ENCODE data around the gene STEAP4. TPM values are rescaled to one million over a fixed set of nuclear protein-coding genes. Genes with fewer than 3 reads are reported as not detected.

STEAP4 gene
- total RNA-seq, 1 experiment from 2014 or later = not detected

- intact Hi-C loops (cut with micrococcal nuclease) = no loop called here
- no peaks in the 10 kb centered on the region for H3K36me3 Mint-ChIP-seq (ENCODE audit: insufficient read depth, unreplicated experiment)
- no peak for TF ChIP-seq CTCF (IDR thresholded peaks at IDR 0.05; ENCODE audit: unreplicated experiment)
- no peak overlapping the region for H3K4me3 Mint-ChIP-seq (ENCODE audit: unreplicated experiment)
- H3K4me1 Mint-ChIP-seq (ENCODE audit: insufficient read depth, unreplicated experiment) = no peaks in the 10 kb centered on the region
- ChIA-PET POLR2A (interaction anchor here (0.6 to 0.9 kb wide), 2 partner anchors 9 to 25 kb away, joined by 3 to 4 read pairs; no protein-coding TSS in a partner anchor), CTCF (interaction anchor here (1.5 kb wide), 2 partner anchors 12 to 87 kb away, joined by 3 read pairs; no protein-coding TSS in a partner anchor)
- H3K27me3 Mint-ChIP-seq (ENCODE audit: insufficient read depth, unreplicated experiment) = no peaks in the 10 kb centered on the region
- H3K27ac Mint-ChIP-seq (ENCODE audit: low read depth, unreplicated experiment) = no peak overlapping the region
- no peaks in the 10 kb centered on the region for H3K9me3 Mint-ChIP-seq (ENCODE audit: unreplicated experiment)
- BruUV-seq (replicated peaks) = no TSS peak
- DNase-seq (ENCODE audit: unreplicated experiment) = no peak
These were observed 23.1 kb upstream of the STEAP4 start for GRCh38 chr7:88329532-88330463.

GRCh38 chr7:88328787-88329186 lies 22.1 kb upstream of the STEAP4 start:
- intact Hi-C loops (cut with micrococcal nuclease) = no loop called here
- Mint-ChIP-seq H3K27me3 (ENCODE audit: insufficient read depth, unreplicated experiment) (no peaks in the 10 kb centered on the region), H3K9me3 (ENCODE audit: unreplicated experiment) (no peaks in the 10 kb centered on the region), H3K36me3 (ENCODE audit: insufficient read depth, unreplicated experiment) (no peaks in the 10 kb centered on the region), H3K4me3 (ENCODE audit: unreplicated experiment) (no peak overlapping the region), H3K27ac (ENCODE audit: low read depth, unreplicated experiment) (no peak overlapping the region), H3K4me1 (ENCODE audit: insufficient read depth, unreplicated experiment) (no peaks in the 10 kb centered on the region)
- DNase-seq (ENCODE audit: unreplicated experiment) = no peak
- CTCF ChIA-PET = no interaction called here
- POLR2A ChIA-PET = no interaction called here
- BruUV-seq (replicated peaks) = no TSS peak
- no peak for TF ChIP-seq CTCF (IDR thresholded peaks at IDR 0.05; ENCODE audit: unreplicated experiment)

- H3K27me3 Mint-ChIP-seq (ENCODE audit: insufficient read depth, unreplicated experiment) = no peaks in the 10 kb centered on the region
- DNase-seq (ENCODE audit: unreplicated experiment) = no peak
- CTCF ChIA-PET = no interaction called here
- H3K36me3 Mint-ChIP-seq (ENCODE audit: insufficient read depth, unreplicated experiment) = no peaks in the 10 kb centered on the region
- no peaks in the 10 kb centered on the region for H3K4me1 Mint-ChIP-seq (ENCODE audit: insufficient read depth, unreplicated experiment)
- no peak for TF ChIP-seq CTCF (IDR thresholded peaks at IDR 0.05; ENCODE audit: unreplicated experiment)
- no peak overlapping the region for H3K27ac Mint-ChIP-seq (ENCODE audit: low read depth, unreplicated experiment)
- no peaks in the 10 kb centered on the region for H3K9me3 Mint-ChIP-seq (ENCODE audit: unreplicated experiment)
- POLR2A ChIA-PET = no interaction called here
- BruUV-seq (replicated peaks) = no TSS peak
- intact Hi-C loops (cut with micrococcal nuclease) = no loop called here
- H3K4me3 Mint-ChIP-seq (ENCODE audit: unreplicated experiment) = no peak overlapping the region
These were observed 18.0 kb upstream of the STEAP4 start for GRCh38 chr7:88324699-88325098.

GRCh38 chr7:88322151-88322550 lies 15.5 kb upstream of the STEAP4 start:
- no peak for TF ChIP-seq CTCF (IDR thresholded peaks at IDR 0.05; ENCODE audit: unreplicated experiment)
- no peak for DNase-seq (ENCODE audit: unreplicated experiment)
- H3K27me3 Mint-ChIP-seq (ENCODE audit: insufficient read depth, unreplicated experiment) = no peaks in the 10 kb centered on the region
- H3K4me3 Mint-ChIP-seq (ENCODE audit: unreplicated experiment) = no peak overlapping the region
- no peaks in the 10 kb centered on the region for H3K4me1 Mint-ChIP-seq (ENCODE audit: insufficient read depth, unreplicated experiment)
- H3K27ac Mint-ChIP-seq (ENCODE audit: low read depth, unreplicated experiment) = no peak overlapping the region
- CTCF ChIA-PET = interaction anchor here (1.3 kb wide), 1 partner anchor 79 kb away, joined by 5 read pairs; no protein-coding TSS in a partner anchor
- no peaks in the 10 kb centered on the region for H3K36me3 Mint-ChIP-seq (ENCODE audit: insufficient read depth, unreplicated experiment)
- POLR2A ChIA-PET = interaction anchor here (1.2 kb wide), 1 partner anchor 98 kb away, joined by 4 read pairs; no protein-coding TSS in a partner anchor
- no peaks in the 10 kb centered on the region for H3K9me3 Mint-ChIP-seq (ENCODE audit: unreplicated experiment)
- intact Hi-C loops (cut with micrococcal nuclease) = no loop called here
- BruUV-seq (replicated peaks) = no TSS peak
